Right lobe of liver (tissue), 6 donors: ENCODE data around the gene MAP4K2. TPM values are rescaled to one million over a fixed set of nuclear protein-coding genes. Genes with fewer than 3 reads are reported as not detected.
"Not testable (repeated sequence)": the region's sequence is repeated elsewhere in the genome, so short reads cannot be mapped to it uniquely, and the experiment has no call there.

Source experiments
- ATAC-seq, 4 donors: fragments of 200-7000 bp; cut with Tn5 transposase; one replicate each; pipeline ENCODE4 v1.9.1; 2020; ENCODE audit warnings: mild to moderate bottlenecking in 4 of 4, moderate library complexity in 4 of 4
- DNase-seq, 3 donors: peaks; one replicate each; pipeline ENCODE4 v3.0.0-alpha.2; 2020
- H3K27ac ChIP-seq, 3 donors: fragments of 200-600 bp; one replicate each; pipeline ENCODE4 v1.8.0; 2022
- H3K27me3 ChIP-seq, 2 donors: fragments of 200-600 bp; one replicate each; pipeline ENCODE4 v1.8.0; 2022
- H3K36me3 ChIP-seq, 4 donors: fragments of 200-600 bp; sonication (generic) in 1 of 4; one replicate each; pipeline versions ENCODE4 v1.5.1 to v1.8.0; 2017 to 2022; ENCODE audit warnings: control low read depth in 1 of 4
- H3K4me1 ChIP-seq, 4 donors: fragments of 200-600 bp; sonication (generic) in 1 of 4; one replicate each; pipeline versions ENCODE4 v1.5.1 to v1.8.0; 2017 to 2022; ENCODE audit warnings: control low read depth in 1 of 4
- H3K4me3 ChIP-seq, 3 donors: fragments of 200-600 bp; one replicate each; pipeline ENCODE4 v1.8.0; 2022
- H3K9me3 ChIP-seq, 4 donors: fragments of 200-600 bp; sonication (generic) in 1 of 4; one replicate each; pipeline versions ENCODE4 v1.5.1 to v1.8.0; 2017 to 2022; ENCODE audit warnings: control low read depth in 1 of 4
- POLR2A ChIP-seq: fragments of 450-650 bp; IDR thresholded peaks from one replicate; pipeline ENCODE4 v1.6.1; 2017; ENCODE audit warnings: antibody characterized with exemption, mild to moderate bottlenecking
- WGBS: methylation state at CpG from one replicate; pipeline ENCODE4 v1.1.6; 2018; ENCODE audit warnings: low coverage, low lambda C conversion rate; ENCODE audit not compliant: insufficient coverage; ENCODE audit errors: missing lambda C conversion rate; 5-methylcytosine and 5-hydroxymethylcytosine counted together
- intact Hi-C, 2 donors: fragments of 100-400 bp; cut with DNase I; formaldehyde crosslinking; loops; one replicate each; pipeline versions ENCODE4 v1.11.2 to v1.14.1; 2022
- total RNA-seq, 6 experiments: library from RNA; depleted of rRNA in 2 of 6; stranded (reverse); fragments of >200 nt in 2 of 6; fragmentation: NEBNext Ultra II Directional in 3 of 6; extraction: Animal tissue kit (Norgen Biotek cat#: 25700) in 3 of 6; gene quantifications; one replicate each; pipeline versions ENCODE4 v1.1.0 to v1.2.4, GENCODE V29; 2016 to 2023
- TF ChIP-seq, protein P1 (sequence below), 4 donors: fragments of 200-600 bp in 3 of 4; fragments of 450-650 bp in 1 of 4; IDR thresholded peaks; one replicate each; pipeline versions ENCODE4 v1.5.1 to v1.8.0; 2016 to 2022; ENCODE audit warnings: antibody characterized with exemption in 4 of 4, mild to moderate bottlenecking in 2 of 4
- donor health status: DM: no; HTN: yes; CAD: no.
- donor health status: DM: no; HTN: no; CAD: no.
- donor health status: DM: no; HTN: no; CAD: no.
- donor health status: DM: no; HTN: yes; CAD: no.
- donor health status: DM: no; HTN: yes; CAD: no.

Gene MAP4K2
- total RNA-seq, 6 experiments from 2014 or later, result 3.4 to 14.7 (median 4.8) TPM

DNA sequence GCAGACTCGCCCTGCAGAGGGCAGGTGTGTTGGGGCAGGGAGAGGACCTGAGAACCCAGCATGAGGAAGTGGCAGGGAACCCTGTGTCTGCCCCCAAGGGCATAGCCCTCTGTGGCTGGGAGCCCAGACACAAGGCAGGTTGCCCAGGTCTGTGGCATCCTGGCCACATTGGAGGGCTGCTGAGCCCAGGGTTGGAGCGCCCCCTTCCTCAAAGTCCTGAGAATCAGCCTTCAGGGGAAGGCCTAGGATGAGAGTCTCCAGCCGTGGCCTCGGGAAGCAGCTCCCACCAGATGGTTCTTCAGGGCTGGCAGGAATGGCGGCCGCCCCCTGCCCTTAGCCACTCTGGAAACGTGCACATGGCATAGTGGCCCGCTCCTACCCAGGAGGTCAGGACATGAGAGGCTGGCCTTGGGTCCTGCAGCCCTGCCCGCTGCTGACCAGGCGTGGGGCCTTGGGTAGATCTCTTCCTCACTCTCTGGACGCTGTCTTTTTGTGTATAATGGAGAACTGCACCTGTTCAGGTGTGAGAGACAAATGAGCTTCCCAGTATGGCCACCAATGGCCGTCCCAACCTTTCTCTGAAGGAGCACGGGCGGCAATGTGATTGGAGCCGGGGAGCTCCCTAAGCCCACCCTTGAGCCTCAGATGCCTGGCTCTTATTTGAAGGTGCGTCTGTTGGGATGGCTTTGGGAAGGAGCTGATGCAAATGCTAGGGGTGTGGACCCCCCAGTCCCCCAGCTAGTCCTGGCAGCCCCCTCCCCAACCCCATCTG is 46.0 kb upstream of the MAP4K2 start:
- Histone ChIP-seq H3K27me3 (no peaks in the 10 kb centered on the region), H3K27ac (peak overlapping the region in 1 of 3 donors; percentile 35), H3K4me1 (peaks cover 0 to 22% (median 10%) of the 10 kb centered on the region in 4 donors), H3K4me3 (no peak overlapping the region), H3K9me3 (no peaks in the 10 kb centered on the region), H3K36me3 (peaks cover 0 to under 1% (median 0%) of the 10 kb centered on the region in 4 donors)
- no peak for TF ChIP-seq POLR2A
- TF ChIP-seq, protein P1, sequence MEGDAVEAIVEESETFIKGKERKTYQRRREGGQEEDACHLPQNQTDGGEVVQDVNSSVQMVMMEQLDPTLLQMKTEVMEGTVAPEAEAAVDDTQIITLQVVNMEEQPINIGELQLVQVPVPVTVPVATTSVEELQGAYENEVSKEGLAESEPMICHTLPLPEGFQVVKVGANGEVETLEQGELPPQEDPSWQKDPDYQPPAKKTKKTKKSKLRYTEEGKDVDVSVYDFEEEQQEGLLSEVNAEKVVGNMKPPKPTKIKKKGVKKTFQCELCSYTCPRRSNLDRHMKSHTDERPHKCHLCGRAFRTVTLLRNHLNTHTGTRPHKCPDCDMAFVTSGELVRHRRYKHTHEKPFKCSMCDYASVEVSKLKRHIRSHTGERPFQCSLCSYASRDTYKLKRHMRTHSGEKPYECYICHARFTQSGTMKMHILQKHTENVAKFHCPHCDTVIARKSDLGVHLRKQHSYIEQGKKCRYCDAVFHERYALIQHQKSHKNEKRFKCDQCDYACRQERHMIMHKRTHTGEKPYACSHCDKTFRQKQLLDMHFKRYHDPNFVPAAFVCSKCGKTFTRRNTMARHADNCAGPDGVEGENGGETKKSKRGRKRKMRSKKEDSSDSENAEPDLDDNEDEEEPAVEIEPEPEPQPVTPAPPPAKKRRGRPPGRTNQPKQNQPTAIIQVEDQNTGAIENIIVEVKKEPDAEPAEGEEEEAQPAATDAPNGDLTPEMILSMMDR (IDR thresholded peaks at IDR 0.05), result peak; percentile 14 to 61 (median 34)
- peak; percentile 74 to 80 (median 75) for ATAC-seq
- peak; percentile 84 to 92 (median 90) for DNase-seq
- intact Hi-C loops, result loop anchor here in 1 of 2 donors (10.0 kb wide), 1 partner anchor 64 kb away; no protein-coding TSS in a partner anchor
- 64% methylated on average over 5 of the region's 16 CpGs for WGBS

DNA sequence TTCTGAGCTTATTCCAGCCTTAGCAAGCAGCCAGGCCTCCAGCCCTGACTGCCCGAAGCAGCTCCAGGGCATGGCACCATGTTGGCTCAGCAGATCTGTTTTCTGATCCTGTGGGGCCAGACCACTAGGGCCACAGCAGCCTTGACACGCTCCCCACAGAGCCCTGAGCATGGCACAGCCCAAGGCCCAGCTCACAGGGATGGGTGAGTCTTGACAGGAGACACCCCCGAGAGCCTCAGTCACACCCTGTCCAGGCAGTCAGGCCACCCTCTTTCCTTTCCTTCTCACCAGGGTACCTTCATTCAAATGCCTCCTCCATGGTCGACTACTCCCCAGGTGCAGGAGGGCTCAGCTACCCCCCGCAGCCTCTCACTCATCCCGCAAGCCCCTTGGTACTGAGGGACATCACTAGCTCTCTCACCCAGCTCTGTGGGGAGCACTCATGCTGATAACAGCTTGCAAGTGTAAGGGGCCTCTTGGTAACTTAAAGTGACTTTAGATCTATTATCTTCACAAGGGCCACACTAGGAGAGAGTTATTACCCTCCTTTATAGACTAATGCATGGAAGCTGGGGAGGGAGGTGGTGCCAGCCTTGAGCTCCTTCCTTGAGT is 45.3 kb upstream of the MAP4K2 start:
- H3K4me1 ChIP-seq, result peaks cover 0 to 24% (median 10%) of the 10 kb centered on the region in 4 donors
- H3K9me3 ChIP-seq, result no peaks in the 10 kb centered on the region
- H3K27ac ChIP-seq, result peak overlapping the region in 1 of 3 donors; percentile 30
- DNase-seq (no peak), ATAC-seq (no peak)
- WGBS, result 71% methylated on average over 4 of the region's 6 CpGs
- no peak for TF ChIP-seq POLR2A
- TF ChIP-seq, protein P1 (IDR thresholded peaks at IDR 0.05), result no peak
- no peak overlapping the region for H3K4me3 ChIP-seq
- intact Hi-C loops, result loop anchor here in 1 of 2 donors (10.0 kb wide), 1 partner anchor 64 kb away; no protein-coding TSS in a partner anchor
- H3K27me3 ChIP-seq, result no peaks in the 10 kb centered on the region
- H3K36me3 ChIP-seq, result no peaks in the 10 kb centered on the region

DNA sequence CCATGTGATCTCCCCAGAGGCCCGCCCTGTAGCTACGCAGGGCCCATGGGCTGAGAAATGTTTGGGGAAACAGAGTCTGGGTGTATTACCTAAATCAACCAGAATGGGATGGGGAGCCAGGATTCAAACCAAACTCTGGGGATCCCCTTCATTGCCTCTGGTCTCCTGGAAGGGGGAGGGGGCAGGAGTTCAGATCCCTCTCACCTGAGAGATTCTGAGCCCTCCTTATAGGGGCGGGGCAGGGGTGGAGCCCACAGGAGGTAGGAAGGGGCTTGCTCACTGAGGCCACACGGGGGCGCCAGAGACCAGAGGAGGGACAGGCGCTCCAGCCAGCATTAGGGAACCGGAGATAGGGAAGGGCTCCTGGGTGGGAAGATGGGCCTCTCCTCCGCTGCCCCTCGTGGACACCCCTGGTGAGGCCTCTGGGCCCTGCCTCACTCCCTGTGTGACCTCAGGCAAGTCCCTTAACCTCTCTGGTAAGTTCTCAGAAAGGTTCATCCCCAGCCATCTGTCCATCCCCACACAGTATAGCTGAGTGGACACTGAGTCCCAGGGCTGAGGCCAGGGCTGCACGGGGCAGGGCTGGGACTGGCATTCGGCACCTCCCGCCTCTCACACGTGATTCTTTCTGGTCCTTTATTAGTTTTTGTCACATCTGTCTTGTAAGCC is 44.1 kb upstream of the MAP4K2 start:
- peaks cover 0 to 24% (median 10%) of the 10 kb centered on the region in 4 donors for H3K4me1 ChIP-seq

DNA sequence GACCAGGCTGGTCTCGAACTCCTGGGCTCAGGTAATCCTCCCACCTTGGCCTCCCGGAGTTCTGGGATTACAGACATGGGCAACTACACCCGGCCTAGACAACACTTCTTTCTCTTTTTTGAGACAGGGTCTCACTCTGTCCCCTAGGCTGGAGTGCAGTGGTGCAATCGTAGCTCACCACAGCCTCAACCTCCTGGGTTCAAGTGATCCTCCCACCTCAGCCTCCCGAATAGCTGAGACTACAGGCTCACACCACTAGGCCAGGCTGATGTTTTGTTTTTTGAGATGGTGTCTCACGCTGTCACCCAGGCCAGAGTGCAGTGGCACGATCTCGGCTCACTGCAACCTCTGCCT is 42.7 kb upstream of the MAP4K2 start:
- not testable (repeated sequence) for ATAC-seq, H3K4me3 ChIP-seq, H3K27me3 ChIP-seq, DNase-seq, H3K27ac ChIP-seq, H3K36me3 ChIP-seq, H3K9me3 ChIP-seq
- peaks cover 0 to 24% (median 10%) of the 10 kb centered on the region in 4 donors for H3K4me1 ChIP-seq
- intact Hi-C loops, result loop anchor here in 1 of 2 donors (2.0 to 10.0 kb wide), 2 partner anchors 49 to 61 kb away; no protein-coding TSS in a partner anchor
- WGBS, result 95% methylated on average over 5 of the region's 8 CpGs

More for the DNA sequence above, 44.1 kb upstream of the MAP4K2 start:
- no peaks in the 10 kb centered on the region for H3K27me3 ChIP-seq
- ATAC-seq (peak; percentile 80 to 86 (median 83)), DNase-seq (peak; percentile 93 to 95 (median 94))
- H3K27ac ChIP-seq, result no peak overlapping the region
- TF ChIP-seq, protein P1 (IDR thresholded peaks at IDR 0.05), result peak; percentile 99
- TF ChIP-seq POLR2A, result no peak
- intact Hi-C loops, result loop anchor here in 1 of 2 donors (2.0 to 10.0 kb wide), 2 partner anchors 48 to 62 kb away; no protein-coding TSS in a partner anchor
- H3K9me3 ChIP-seq, result no peaks in the 10 kb centered on the region
- no peak overlapping the region for H3K4me3 ChIP-seq
- WGBS, result 19% methylated on average over 5 of the region's 13 CpGs
- H3K36me3 ChIP-seq, result no peaks in the 10 kb centered on the region
